GM18526 (cell line): Measurements from ENCODE around the gene HEBP2.

Experiments
- POLR2A ChIP-seq: IDR thresholded peaks from 3 replicates; pipeline ENCODE4 v1.6.1; 2011; ENCODE audit not compliant: insufficient read length; ENCODE audit errors: extremely low read depth

Gene HEBP2

GRCh38 chr6:138430361-138431145 lies 26.5 kb downstream of the HEBP2 start:
- TF ChIP-seq POLR2A = no peak

- TF ChIP-seq POLR2A = no peak
These were observed 27.4 kb downstream of the HEBP2 start for GRCh38 chr6:138431256-138432062.

DNA sequence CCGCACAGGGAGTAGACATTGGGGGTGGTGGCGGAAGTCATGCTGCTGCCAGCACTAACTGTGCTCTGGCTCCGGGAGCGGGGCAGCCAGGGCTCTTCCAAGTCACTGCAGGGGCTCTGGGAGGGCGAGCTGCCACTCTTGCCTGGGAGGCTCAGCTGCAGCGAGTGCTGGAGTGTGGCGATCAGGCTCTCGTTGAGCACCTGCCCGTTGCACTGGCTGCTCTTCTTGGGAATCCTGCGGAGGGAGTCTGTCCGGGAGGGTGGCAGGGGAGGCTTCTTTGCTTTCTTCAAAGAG lies 28.0 kb downstream of the HEBP2 start:
- no peak for TF ChIP-seq POLR2A

- TF ChIP-seq POLR2A = no peak
These were observed 30.1 kb downstream of the HEBP2 start for GRCh38 chr6:138434096-138434495.

- no peak for TF ChIP-seq POLR2A
These were observed 30.9 kb downstream of the HEBP2 start for GRCh38 chr6:138434925-138435324.

GRCh38 chr6:138439546-138439945 lies 35.5 kb downstream of the HEBP2 start:
- TF ChIP-seq POLR2A = no peak

DNA sequence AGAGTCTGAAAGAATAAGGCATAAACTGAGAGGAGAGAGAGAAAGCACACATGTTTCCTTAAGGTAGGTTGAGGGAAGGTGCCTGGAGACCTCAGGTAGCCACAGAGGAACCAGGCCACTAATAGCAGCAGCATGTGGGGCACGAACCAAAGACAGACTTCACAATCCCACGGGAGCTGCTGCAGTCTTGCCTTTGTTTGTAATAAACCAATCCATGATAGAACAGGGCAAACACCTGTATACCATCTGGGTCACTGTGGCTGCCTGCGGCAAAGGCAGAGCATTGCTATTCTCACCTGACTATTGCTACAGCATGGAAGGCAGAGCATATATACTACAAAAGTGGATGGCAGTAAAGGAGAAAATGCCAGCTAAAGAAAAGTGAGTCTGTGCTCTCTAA lies 36.3 kb downstream of the HEBP2 start:
- no peak for TF ChIP-seq POLR2A

- TF ChIP-seq POLR2A = no peak
These were observed 36.8 kb downstream of the HEBP2 start for GRCh38 chr6:138440758-138441357.

GRCh38 chr6:138441965-138442364 lies 37.9 kb downstream of the HEBP2 start:
- no peak for TF ChIP-seq POLR2A

DNA sequence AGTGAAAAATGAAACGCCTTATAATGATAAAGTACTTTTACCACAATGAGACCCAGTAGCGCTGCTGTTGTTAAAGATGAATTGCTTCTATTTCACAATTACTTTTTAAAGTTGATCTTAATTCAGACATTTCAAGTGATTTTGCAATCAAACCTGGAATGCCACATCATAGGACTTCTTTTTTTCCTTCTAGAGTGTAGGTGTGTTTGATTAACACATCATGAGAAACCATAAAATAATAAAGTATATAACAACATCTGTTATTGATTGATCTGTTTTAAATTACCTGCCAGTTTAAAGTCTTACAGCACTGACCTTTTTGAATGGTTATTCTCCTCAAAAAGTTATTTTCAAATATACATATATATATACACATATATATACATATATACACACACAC lies 38.6 kb downstream of the HEBP2 start:
- no peak for TF ChIP-seq POLR2A

DNA sequence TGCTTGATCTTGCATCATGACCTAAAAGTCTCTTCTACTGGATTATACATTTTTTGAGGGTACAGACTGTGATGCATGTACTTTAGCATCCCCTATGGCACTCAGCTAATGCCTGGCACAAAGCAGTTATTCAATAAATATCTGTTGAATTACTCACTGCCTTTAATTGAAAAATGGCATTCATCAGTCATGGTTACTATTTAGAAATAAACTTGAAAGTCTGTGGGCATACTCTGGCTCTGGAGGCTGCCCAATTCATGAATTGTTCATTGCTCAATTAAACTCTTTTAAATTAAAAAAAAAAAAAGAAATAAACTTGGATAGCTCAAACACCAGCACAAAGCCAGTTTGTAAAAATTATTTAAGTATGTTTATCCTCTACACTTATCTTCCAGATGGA lies 40.0 kb downstream of the HEBP2 start:
- no peak for TF ChIP-seq POLR2A

- no peak for TF ChIP-seq POLR2A
These were observed 42.8 kb downstream of the HEBP2 start for GRCh38 chr6:138446821-138447220.

DNA sequence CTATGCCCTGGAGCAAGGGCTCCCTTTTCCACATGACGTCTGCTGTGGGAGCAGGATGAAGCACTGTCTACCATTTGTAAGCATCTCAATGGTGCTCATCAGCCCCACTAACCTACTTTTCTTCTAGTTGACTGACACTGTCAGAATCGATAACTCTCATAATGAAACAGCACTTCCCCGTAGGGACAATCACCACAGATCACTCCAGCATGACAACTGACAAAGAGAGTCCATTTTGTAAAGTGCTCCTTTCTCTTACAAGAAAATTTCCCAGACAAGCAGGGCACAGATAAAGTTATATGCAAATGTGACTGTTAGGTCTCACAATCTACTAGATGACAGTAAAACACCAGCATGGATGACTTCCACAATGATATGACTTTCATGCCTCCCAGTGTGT lies 46.4 kb downstream of the HEBP2 start:
- TF ChIP-seq POLR2A = no peak

- no peak for TF ChIP-seq POLR2A
These were observed 47.0 kb downstream of the HEBP2 start for GRCh38 chr6:138451043-138451442.

GRCh38 chr6:138454981-138455706 lies 51.1 kb downstream of the HEBP2 start:
- TF ChIP-seq POLR2A = no peak
